NCI-H2227 (cell line): ENCODE data around the gene TMC7.

Experiments
- DNase-seq: peaks from one replicate; lab custom pipeline; 2025; ENCODE audit not compliant: unreplicated experiment; lab: John Stamatoyannopoulos, UW

TMC7 gene

DNA sequence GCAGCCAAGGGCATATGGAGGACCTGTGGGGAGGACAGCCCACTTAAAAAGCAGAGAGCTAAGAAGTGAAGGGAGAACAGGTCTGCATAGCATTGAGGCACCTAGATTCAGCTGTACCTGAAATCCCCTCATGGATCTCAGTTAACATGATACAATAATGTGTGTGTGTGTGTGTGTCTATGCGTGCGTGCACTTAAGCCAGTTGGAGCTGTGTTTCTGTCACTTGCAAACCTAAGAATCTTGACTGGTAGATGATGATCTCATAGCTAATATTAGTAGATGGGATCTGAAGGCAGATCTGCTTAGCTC is 128.3 kb downstream of the TMC7 start:
- no peak for DNase-seq
